Activated CD4-positive, CD25-positive, alpha-beta regulatory T cell (primary cell): ENCODE measurements around the gene SMYD4.
"Not testable (repeated sequence)": the region's sequence is repeated elsewhere in the genome, so short reads cannot be mapped to it uniquely, and the experiment has no call there.

Experiments
- DNase-seq, 4 experiments: peaks; one replicate each; lab custom pipeline; 2025; lab: John Stamatoyannopoulos, UW

SMYD4 gene

GRCh38 chr17:1829592-1830257, at the start of gene SMYD4, which contains the start of gene RPA1:
Gene SMYD4 (minus strand): TSS chr17:1829902. CDS start chr17:1827994, 1,908 bp downstream.
Gene RPA1 (plus strand): TSS chr17:1830005. CDS start chr17:1830094, 89 bp downstream.
- peak; percentile 73 to 85 (median 78) for DNase-seq

GRCh38 chr17:1878419-1879121, 48.9 kb upstream of the SMYD4 start:
- DNase-seq = peak in 1 of 4 experiments; percentile 25

GRCh38 chr17:1875597-1875996, 45.9 kb upstream of the SMYD4 start:
- DNase-seq = no peak

GRCh38 chr17:1873418-1873817, 43.7 kb upstream of the SMYD4 start:
- DNase-seq = no peak

- no peak for DNase-seq
Measured at GRCh38 chr17:1872976-1873375, 43.3 kb upstream of the SMYD4 start.

- DNase-seq = no peak
Measured at GRCh38 chr17:1872254-1872653, 42.6 kb upstream of the SMYD4 start.

GRCh38 chr17:1871756-1872155, 42.1 kb upstream of the SMYD4 start:
- no peak for DNase-seq

GRCh38 chr17:1870592-1870991, 40.9 kb upstream of the SMYD4 start:
- no peak for DNase-seq

GRCh38 chr17:1868090-1868489, 38.4 kb upstream of the SMYD4 start:
- no peak for DNase-seq

GRCh38 chr17:1867307-1867706, 37.6 kb upstream of the SMYD4 start:
- DNase-seq = no peak

- DNase-seq = no peak
Measured at GRCh38 chr17:1865252-1866037, 35.7 kb upstream of the SMYD4 start.

- DNase-seq = no peak
Measured at GRCh38 chr17:1861391-1862010, 31.8 kb upstream of the SMYD4 start.

- DNase-seq = no peak
Measured at GRCh38 chr17:1860978-1861377, 31.3 kb upstream of the SMYD4 start.

GRCh38 chr17:1856462-1856861, 26.8 kb upstream of the SMYD4 start:
- not testable (repeated sequence) for DNase-seq

GRCh38 chr17:1853698-1854097, 24.0 kb upstream of the SMYD4 start:
- DNase-seq = no peak

- no peak for DNase-seq
Measured at GRCh38 chr17:1852327-1852726, 22.6 kb upstream of the SMYD4 start.

- DNase-seq = no peak
Measured at GRCh38 chr17:1847191-1847590, 17.5 kb upstream of the SMYD4 start.

GRCh38 chr17:1843947-1844346, 14.2 kb upstream of the SMYD4 start:
- no peak for DNase-seq

- DNase-seq = no peak
Measured at GRCh38 chr17:1839516-1839915, 9.8 kb upstream of the SMYD4 start.

- DNase-seq = no peak
Measured at GRCh38 chr17:1834380-1835149, 4.9 kb upstream of the SMYD4 start.

GRCh38 chr17:1830288-1830687, 586 bp upstream of the SMYD4 start:
- DNase-seq = no peak

- no peak for DNase-seq
Measured at GRCh38 chr17:1829216-1829591, 498 bp downstream of the SMYD4 start.
